HG02981 (cell line): Measurements from ENCODE around the gene FAM222B.
"Not testable (repeated sequence)": the region's sequence is repeated elsewhere in the genome, so short reads cannot be mapped to it uniquely, and the experiment has no call there.

Experiments used
- ATAC-seq: cut with Tn5 transposase; IDR thresholded peaks from one replicate; pipeline ENCODE4 v1.9.1; 2021; ENCODE audit warnings: mild to moderate bottlenecking, moderate library complexity; ENCODE audit not compliant: unreplicated experiment

FAM222B gene, protein sequence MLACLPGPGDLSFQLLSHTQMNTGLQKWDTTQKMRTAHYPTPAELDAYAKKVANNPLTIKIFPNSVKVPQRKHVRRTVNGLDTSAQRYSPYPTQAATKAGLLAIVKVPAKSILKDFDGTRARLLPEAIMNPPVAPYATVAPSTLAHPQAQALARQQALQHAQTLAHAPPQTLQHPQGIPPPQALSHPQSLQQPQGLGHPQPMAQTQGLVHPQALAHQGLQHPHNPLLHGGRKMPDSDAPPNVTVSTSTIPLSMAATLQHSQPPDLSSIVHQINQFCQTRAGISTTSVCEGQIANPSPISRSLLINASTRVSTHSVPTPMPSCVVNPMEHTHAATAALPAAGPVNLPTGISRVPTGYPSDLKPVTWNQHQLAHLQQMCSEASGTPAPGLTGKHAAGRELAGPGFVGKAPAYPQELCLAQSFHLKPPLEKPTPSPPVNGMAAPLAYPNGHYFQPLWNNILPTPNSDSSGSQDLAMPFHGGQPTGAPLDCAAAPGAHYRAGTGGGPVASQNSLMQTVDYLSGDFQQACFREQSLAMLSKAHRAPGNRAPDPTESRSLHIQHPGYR

GRCh38 chr17:28842282-28843012 is at the start of gene FAM222B:
FAM222B (minus strand) TSS chr17:28842790; CDS start chr17:28766667, 76,123 bp downstream.
- peak; percentile 77 for ATAC-seq

GRCh38 chr17:28892024-28892423 is 49.4 kb upstream of the FAM222B start:
- ATAC-seq: no peak

DNA sequence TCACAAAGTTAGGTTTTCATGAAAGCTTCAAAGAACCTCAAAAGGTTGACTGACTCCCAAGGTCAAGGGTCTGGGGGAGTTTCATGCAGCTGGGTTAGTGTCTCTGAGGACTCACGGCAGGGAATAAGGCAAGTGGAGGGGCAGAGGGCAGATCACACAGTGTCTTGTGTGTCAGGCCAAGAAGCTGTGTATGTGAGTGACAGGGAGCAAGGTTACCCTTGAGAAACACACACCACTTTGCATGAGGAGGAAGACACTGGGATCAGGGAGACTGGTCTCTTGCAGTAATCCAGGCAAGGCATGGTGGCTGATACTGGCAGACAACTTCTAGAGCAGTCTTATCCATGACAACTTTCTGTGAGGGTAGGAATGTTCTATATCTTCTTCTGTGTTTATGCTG is 48.6 kb upstream of the FAM222B start:
- ATAC-seq: no peak

GRCh38 chr17:28889996-28890395 is 47.4 kb upstream of the FAM222B start:
- no peak for ATAC-seq

- no peak for ATAC-seq
Measured at GRCh38 chr17:28888832-28889231, 46.2 kb upstream of the FAM222B start.

- ATAC-seq: no peak
Measured at GRCh38 chr17:28887871-28888471, 45.4 kb upstream of the FAM222B start.

DNA sequence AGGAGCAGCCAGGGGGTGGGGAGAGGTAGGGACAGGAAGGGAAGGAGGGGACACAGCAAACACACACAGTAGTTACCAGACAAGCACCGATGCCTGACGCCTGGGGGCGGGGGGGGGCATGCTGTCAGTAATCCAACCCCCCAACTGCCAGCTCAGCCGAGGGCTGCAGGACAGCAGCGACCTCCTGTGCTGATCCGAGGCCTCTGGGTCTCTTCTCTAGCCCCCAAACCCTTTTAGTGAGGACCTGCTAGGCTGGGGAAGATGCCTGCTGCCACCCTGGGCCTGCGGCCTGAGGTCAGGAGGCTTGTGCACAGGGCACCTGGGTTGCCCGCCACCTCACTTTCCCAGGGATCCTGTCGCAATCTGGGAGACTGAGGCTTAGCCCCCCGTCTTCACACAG is 43.4 kb upstream of the FAM222B start:
- no peak for ATAC-seq

DNA sequence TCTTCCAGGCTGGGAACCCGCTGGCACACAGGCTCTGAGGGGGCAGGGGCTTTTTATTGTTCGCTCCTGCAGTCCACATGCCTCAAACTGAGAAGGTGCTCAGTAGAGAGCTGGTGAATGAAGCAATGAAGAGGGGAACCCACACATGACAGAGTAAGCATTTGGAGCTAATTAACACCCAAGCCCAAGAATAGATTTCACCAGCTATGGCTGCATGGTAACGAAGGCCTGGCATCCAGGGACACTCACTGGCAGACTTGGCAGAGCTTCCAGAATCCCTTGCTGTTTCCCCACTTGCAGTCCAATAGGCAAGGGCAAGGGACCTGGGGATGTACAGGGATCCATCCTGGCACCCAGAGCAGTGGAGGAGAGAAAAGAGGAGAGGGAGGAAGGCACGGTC is 42.8 kb upstream of the FAM222B start:
- no peak for ATAC-seq

DNA sequence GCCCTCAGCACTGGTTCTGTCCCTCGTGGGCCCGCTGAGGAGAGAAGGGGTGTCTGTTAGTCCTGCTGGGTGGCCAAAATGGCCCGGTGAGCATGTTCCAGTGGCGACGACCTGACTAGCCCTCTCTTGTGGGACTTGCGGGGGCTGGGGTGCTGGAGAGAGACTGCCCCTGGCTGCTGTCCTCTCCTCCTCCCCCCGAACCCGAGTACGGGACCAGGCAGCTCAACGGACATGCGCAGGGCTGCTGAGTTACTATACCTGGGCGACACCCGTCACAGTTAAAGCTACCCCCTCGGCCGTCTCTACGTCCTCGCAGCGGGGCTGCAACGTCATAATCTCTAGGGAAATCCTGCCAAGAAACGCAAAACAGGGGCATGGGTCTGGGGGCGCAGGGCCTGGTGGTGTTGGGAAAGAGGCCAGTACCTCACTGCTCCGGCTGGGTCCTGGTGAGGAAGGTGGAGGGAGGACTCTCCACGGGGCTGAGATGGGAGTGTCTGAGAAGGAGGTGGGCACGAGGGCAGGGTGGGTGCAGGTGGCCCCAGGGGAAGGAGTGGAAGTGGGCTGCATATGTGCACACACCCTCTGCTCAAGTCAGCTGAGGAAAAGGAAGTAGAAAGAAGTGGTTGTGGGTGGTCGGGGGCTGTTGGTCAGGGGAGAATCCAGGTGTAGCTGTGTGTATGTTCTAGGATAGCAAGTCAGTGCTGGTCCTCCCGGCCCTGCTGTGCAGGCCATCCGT is 41.5 kb upstream of the FAM222B start:
- ATAC-seq: no peak

GRCh38 chr17:28882154-28882895 is 39.7 kb upstream of the FAM222B start:
- no peak for ATAC-seq

- ATAC-seq: no peak
Measured at GRCh38 chr17:28881533-28882056, 39.0 kb upstream of the FAM222B start.

DNA sequence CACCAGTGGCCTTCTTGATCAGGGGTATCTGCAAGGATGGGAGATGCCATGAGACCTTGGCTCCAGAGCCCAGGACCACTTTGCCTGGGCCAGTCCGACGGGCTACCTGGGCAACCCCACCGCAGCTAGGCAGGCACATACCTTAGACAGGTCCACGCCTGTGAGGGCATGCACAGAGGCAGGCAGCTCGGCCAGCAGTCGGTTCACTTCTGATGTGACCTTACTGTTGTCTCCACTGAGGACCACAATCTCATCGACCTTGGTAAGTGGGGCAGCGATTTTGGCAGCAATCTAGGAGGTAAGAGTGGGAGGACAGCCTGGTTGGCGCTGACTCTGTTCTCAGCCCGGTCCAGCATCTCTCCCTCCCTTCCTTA is 38.0 kb upstream of the FAM222B start:
- no peak for ATAC-seq

DNA sequence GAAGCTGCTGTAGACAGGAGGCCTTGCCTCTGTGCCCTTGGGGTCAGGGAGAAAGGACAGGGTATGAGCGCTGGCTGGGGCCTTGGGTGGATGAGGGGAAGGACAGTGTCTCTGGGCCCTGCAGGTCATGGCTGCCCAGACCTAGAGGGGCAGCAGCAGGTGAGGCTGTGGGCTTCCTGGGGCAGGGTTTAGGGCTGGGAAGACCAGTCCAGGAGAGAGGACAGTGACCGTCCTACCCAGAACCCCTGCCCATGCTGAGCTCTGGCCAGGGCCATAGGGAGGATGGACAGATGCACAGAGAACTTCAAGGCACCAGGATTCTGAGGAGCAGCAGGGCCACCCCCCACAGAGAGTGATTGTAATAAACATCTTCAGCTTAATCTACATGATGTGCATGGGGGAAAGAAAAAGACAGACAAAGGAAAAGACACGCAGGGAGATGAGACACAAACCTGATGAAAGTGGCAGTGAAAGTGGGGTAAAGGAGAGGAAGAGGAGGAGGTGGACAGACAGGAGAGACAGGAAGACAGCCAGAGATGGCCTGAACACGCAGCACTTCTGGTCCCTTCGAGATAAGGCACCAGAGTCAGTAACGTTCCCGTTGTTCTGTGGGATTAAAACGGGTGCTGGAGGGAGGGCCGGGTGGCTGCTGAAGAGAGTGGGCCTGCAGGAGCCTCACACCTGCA is 37.4 kb upstream of the FAM222B start:
- ATAC-seq: no peak

GRCh38 chr17:28878981-28879380 is 36.4 kb upstream of the FAM222B start:
- ATAC-seq: no peak

GRCh38 chr17:28878158-28878910 is 35.7 kb upstream of the FAM222B start:
- no peak for ATAC-seq

DNA sequence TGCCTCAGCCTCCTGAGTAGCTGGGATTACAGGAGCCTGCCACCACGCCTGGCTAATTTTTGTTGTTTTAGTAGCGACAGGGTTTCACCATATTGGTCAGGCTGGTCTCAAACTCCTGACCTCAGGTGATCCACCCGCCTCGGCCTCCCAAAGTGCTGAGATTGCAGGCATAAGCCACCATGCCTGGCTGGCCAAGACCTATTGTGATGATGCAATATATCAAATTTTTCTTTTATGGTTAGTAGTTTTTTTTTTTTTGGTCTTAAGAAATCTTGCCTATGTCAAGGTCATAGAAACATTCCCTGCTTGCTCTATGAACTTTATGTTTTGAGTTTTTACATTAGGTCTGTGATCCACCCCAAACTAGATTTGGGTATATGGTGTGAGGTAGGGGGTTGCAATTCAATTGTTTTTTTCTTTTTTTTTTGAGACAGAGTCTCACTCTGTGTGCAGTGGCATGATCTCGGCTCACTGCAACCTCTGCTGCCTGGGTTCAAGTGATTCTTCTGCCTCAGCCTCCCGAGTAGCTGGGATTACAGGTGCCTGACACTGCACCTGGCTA is 34.6 kb upstream of the FAM222B start:
- ATAC-seq: not testable (repeated sequence)

- no peak for ATAC-seq
Measured at GRCh38 chr17:28875848-28876550, 33.4 kb upstream of the FAM222B start.

DNA sequence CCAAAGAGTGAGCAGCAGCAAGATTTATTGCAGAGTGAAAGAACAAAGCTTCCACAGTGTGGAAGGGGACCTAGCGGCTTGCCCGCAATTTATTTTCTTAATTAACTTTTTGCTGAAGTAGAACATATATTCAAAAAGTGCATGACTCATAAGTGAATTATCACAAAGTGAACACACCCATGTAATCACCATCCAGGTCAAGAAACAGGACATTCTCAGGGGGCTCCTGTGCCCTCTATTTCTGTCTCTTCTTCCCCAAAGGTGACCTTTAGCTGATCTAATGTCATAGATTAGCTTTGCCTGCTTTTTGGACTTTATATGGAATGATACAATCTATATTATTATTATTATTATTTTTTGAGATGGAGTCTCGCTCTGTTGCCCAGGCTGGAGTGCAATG is 32.2 kb upstream of the FAM222B start:
- no peak for ATAC-seq
